ENCODE results near the gene TTLL5. TPM values are rescaled to one million over a fixed set of nuclear protein-coding genes. Genes with fewer than 3 reads are reported as not detected.

The TTLL5 gene
- total RNA-seq, 1 donor from 2014 or later, result 37.9 TPM

DNA sequence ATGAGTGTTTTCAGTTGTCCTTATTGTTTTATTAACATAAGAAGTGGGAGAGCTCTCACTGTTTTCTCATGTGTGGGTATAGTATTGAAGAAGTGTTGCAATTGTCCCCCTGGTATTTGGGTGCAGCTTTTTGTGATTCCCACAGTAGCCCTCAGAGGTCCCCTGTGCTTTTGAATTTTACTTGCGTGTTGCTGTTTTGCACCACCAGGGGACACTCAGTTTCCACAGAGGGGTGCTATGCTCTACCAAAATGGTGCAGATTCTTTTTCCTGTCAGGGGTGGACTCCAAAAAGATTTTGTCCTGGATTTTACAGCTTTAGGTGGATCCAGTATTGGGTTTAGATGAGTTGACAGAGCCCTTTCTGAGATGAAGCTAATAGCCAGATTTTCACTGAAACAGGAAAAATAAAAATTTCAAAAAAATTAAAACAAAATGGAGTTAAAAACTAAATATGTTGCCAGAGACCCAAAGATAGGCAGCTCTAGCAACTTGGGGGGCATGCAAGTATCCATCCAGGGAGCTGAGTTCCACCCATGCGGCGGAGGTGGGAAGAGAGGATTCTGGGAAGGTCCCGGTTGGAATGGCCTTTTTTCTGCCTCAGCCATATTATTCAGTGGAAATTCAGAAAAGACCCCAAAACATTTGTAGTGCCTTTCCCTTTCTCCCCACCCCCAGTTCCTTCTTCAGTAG is 50.2 kb downstream of the TTLL5 start:
- Mint-ChIP-seq H3K36me3 (ENCODE audit: low read depth) (peaks cover 12% of the 10 kb centered on the region), H3K27ac (no peak overlapping the region), H3K9me3 (no peaks in the 10 kb centered on the region), H3K4me1 (no peaks in the 10 kb centered on the region), H3K4me3 (no peak overlapping the region), H3K27me3 (no peaks in the 10 kb centered on the region)
- ChIA-PET CTCF (interaction anchor here (0.7 to 7.2 kb wide), 6 partner anchors 10 to 339 kb away, joined by 3 to 181 read pairs (median 8); partner anchors contain the start of genes IFT43 and TGFB3), POLR2A (no interaction called here)
- intact Hi-C loops (cut with micrococcal nuclease), result no loop called here
- ATAC-seq (ENCODE audit: low read depth) (no peak), DNase-seq (no peak)
- TF ChIP-seq CTCF (IDR thresholded peaks at IDR 0.05), result no peak

DNA sequence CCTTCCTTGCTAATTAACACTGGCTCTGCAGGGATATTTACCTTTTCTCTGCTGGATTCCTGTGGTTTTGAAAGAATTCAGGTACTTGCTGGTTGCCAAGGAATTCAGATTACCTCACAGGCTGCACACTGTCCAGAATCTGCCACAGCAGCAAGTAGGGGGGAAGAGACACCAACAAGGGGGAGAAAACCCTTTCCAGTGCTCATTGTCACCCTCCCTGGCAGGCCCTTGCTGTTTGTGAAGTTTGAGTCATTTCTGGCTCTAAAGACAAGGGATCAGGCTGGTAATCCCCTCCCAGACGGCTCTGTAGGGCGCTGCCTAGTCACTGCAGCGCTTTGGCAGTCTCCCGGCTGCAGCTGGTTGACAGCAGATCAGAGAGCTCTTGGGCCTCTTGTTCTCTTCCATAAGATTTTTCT is 50.8 kb downstream of the TTLL5 start:
- ChIA-PET POLR2A (no interaction called here), CTCF (interaction anchor here (4.1 to 7.2 kb wide), 2 partner anchors 195 to 268 kb away, joined by 37 to 181 read pairs; partner anchors contain the start of gene TGFB3)
- intact Hi-C loops (cut with micrococcal nuclease), result no loop called here
- Mint-ChIP-seq H3K4me3 (no peak overlapping the region), H3K36me3 (ENCODE audit: low read depth) (peaks cover 12% of the 10 kb centered on the region), H3K9me3 (no peaks in the 10 kb centered on the region), H3K27ac (no peak overlapping the region), H3K27me3 (no peaks in the 10 kb centered on the region), H3K4me1 (no peaks in the 10 kb centered on the region)
- no peak for ATAC-seq (ENCODE audit: low read depth)
- TF ChIP-seq CTCF (IDR thresholded peaks at IDR 0.05), result no peak
- no peak for DNase-seq

GRCh38 chr14:75714991-75715390 is 53.9 kb downstream of the TTLL5 start:
- no peaks in the 10 kb centered on the region for H3K9me3 Mint-ChIP-seq
- no peaks in the 10 kb centered on the region for H3K4me1 Mint-ChIP-seq
- no peak for TF ChIP-seq CTCF (IDR thresholded peaks at IDR 0.05)
- no peaks in the 10 kb centered on the region for H3K27me3 Mint-ChIP-seq
- CTCF ChIA-PET, result interaction anchor here (1.5 kb wide), 1 partner anchor 11 kb away, joined by 4 read pairs; no protein-coding TSS in a partner anchor
- POLR2A ChIA-PET, result no interaction called here
- no peak overlapping the region for H3K27ac Mint-ChIP-seq
- H3K36me3 Mint-ChIP-seq (ENCODE audit: low read depth), result peaks cover 29% of the 10 kb centered on the region
- ATAC-seq (ENCODE audit: low read depth) (no peak), DNase-seq (no peak)
- intact Hi-C loops (cut with micrococcal nuclease), result no loop called here
- no peak overlapping the region for H3K4me3 Mint-ChIP-seq

GRCh38 chr14:75715926-75716780 is 55.1 kb downstream of the TTLL5 start:
- Mint-ChIP-seq H3K27me3 (no peaks in the 10 kb centered on the region), H3K27ac (no peak overlapping the region), H3K4me3 (no peak overlapping the region), H3K36me3 (ENCODE audit: low read depth) (peaks cover 39% of the 10 kb centered on the region), H3K4me1 (no peaks in the 10 kb centered on the region), H3K9me3 (no peaks in the 10 kb centered on the region)
- ATAC-seq (ENCODE audit: low read depth) (no peak), DNase-seq (no peak)
- intact Hi-C loops (cut with micrococcal nuclease), result no loop called here
- ChIA-PET POLR2A (no interaction called here), CTCF (interaction anchor here (1.5 kb wide), 1 partner anchor 12 kb away, joined by 4 read pairs; no protein-coding TSS in a partner anchor)
- TF ChIP-seq CTCF (IDR thresholded peaks at IDR 0.05), result no peak

- CTCF ChIA-PET, result no interaction called here
- no peak overlapping the region for H3K27ac Mint-ChIP-seq
- no peaks in the 10 kb centered on the region for H3K9me3 Mint-ChIP-seq
- ATAC-seq (ENCODE audit: low read depth), result no peak
- peaks cover 46% of the 10 kb centered on the region for H3K36me3 Mint-ChIP-seq (ENCODE audit: low read depth)
- H3K4me3 Mint-ChIP-seq, result no peak overlapping the region
- H3K27me3 Mint-ChIP-seq, result no peaks in the 10 kb centered on the region
- H3K4me1 Mint-ChIP-seq, result no peaks in the 10 kb centered on the region
- TF ChIP-seq CTCF (IDR thresholded peaks at IDR 0.05), result no peak
- intact Hi-C loops (cut with micrococcal nuclease), result no loop called here
- POLR2A ChIA-PET, result no interaction called here
- DNase-seq, result no peak
Measured at GRCh38 chr14:75717729-75718128, 56.7 kb downstream of the TTLL5 start.

All from activated B cell treated with CpG ODN at 0.5 μM for 24 hours (primary cell).